ENCODE results near the gene CYBA.

Gene CYBA

GRCh38 chr16:88627531-88628411 is 23.1 kb downstream of the CYBA start:
- no peak for DNase-seq

DNA sequence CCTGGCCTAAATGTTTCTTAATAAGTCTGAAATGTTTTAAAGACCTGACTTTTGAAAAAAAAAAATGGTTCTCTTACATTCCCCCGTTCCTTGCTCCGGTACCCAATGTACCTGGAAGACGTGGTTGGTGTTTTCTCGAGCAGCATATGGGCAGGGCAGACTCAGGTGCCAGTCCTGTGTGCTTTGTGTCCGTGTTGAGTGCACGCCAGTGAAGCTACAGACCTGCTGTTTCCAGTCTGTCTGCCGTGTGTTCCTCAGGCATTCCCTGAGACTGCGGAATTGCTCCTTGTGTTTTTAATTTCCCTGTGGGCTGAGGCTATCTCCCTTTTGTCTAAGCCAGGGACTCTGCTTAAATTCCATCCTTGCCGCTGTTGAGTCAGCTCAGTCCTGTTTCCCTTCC is 24.2 kb downstream of the CYBA start:
- DNase-seq: no peak

DNA sequence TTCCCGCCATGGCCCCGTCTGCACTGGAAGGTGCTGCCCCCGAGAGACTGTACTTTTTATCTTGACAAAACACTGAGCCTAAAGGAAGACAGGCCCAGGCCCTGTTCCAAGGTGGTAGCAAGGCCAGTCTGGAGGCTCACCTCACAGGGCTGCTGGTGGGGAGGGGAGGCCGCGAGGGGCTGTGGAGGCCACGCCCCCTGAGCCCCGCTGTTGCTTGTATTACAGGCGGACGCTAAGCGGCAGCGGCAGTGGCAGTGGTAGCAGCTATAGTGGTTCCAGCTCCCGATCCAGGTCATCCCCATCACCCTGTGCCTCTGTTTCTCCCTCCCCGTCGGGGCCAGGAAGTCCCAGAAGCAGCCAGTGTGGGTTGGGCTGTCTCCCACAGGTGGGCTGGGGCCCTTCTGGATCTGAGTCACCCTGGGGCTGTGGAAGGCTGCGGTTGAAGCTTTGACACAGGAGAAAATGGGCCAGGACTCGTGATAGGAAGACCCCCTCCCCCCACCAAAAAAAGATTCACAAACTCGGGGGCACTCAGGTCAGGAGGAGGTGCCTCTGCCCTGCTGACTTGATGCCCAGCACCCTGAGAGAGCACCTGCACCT is 25.8 kb downstream of the CYBA start:
- DNase-seq: peak; percentile 22

- no peak for DNase-seq
Observed at GRCh38 chr16:88624481-88624880, 26.4 kb downstream of the CYBA start.

GRCh38 chr16:88623858-88624257 is 27.0 kb downstream of the CYBA start:
- DNase-seq: no peak

GRCh38 chr16:88622866-88623265 is 28.0 kb downstream of the CYBA start:
- DNase-seq: no peak

DNA sequence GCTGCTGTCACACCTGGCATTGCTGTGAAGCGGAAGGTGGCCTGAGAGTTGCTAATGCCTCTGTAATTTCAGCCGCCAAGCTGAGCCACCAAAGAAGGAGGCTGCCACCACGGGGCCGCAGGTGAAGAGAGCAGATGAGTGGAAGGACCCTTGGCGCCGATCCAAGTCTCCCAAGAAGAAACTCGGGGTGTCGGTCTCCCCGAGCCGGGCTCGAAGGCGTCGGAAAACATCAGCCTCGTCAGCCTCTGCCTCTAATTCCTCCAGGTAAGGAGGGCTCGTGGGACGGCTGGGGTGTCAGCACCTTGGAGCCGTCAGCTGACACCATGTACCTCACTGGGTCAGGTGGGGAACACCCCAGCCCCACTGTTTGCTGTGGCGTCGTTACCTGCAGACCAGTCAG is 28.7 kb downstream of the CYBA start:
- DNase-seq: no peak

DNA sequence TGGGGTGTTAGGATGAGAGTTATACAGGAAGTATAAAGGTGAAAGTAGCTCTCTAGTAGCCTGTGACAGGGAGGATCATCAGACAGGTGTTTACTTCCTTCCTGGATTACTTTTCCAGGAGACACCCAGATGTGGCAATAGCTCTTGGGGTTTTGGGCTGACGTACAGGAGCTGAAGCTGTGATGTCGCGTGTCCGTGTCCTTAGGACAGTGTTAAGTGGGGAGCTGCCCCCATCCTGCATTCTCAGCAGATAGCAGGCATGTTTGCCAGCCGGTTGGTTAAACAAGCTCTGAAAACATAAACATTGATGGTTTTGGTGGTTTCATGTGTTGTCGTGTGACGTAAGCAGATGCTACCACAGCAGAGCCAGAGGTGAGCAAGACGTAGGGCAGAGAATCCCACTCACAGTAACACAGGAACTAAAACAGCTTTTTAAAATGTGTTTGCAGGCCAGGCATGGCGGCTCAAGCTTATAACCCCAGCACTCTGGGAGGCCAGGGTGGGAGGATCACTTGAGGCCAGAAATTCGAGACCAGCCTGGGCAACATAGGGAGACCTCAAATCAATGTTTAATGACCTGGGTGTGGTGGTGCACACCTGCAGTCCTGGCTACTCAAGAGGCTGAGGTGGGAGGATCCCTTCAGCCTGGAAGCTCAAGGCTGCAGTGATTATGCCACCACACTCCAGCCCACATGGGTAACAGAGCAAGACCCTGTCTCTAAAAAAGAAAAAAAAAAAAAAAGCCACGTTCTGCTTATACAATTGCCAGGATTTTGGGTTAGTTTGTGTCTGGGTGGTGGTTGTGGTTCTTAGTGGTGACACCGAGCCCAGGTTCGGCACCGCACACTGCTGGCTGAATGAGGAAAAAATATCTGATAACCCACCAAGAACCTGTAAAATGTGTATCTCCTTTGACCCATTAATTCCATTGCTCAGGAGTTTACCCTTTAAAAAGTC is 30.7 kb downstream of the CYBA start:
- DNase-seq: peak; percentile 34

GRCh38 chr16:88618956-88619667 is 31.7 kb downstream of the CYBA start:
- no peak for DNase-seq

- no peak for DNase-seq
Observed at GRCh38 chr16:88618182-88618955, 32.5 kb downstream of the CYBA start.

GRCh38 chr16:88617268-88618031 is 33.4 kb downstream of the CYBA start:
- no peak for DNase-seq

DNA sequence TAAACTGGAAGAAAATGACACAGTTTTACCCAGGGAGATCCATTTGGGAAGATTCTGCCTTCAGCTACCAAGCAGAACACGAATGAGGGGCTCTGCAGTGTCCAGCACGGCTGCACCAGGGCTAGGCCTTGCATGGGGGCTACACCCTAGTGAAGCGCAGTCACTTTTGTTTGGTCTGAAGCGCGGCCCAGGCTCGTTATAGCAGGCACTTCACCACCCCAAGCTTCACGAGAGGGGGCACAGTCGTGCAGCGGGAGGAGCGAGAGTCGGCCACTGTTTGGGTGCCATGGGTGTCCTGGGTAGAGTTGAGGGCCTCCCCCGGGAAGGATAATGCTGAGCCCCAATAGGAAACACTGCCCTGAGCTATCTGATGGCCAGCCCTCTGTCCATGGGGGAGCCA is 34.1 kb downstream of the CYBA start:
- no peak for DNase-seq

DNA sequence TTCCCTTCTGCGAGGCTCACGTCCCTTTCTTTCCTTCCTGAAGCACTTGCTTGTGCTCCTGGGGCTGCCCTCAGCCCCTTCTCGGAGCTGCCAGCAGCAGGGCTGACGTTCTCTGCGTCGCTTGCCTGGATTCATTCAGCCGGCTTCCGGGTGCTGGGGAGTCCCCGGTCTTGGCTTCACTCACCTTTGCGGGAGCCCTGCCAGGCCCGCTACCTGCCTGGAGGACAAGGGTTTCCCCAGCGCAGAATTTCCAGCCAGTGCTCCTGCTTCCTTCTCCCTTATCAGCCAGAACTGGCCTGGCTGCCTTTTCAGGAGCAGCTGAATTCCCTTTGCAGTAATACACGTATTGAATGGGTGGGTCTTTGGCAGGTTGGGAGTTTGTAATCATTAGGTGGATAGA is 34.5 kb downstream of the CYBA start:
- no peak for DNase-seq

- DNase-seq: no peak
Observed at GRCh38 chr16:88614818-88615580, 35.9 kb downstream of the CYBA start.

GRCh38 chr16:88613911-88614817 is 36.7 kb downstream of the CYBA start:
- DNase-seq: no peak

GRCh38 chr16:88613293-88613692 is 37.6 kb downstream of the CYBA start:
- DNase-seq: no peak

DNA sequence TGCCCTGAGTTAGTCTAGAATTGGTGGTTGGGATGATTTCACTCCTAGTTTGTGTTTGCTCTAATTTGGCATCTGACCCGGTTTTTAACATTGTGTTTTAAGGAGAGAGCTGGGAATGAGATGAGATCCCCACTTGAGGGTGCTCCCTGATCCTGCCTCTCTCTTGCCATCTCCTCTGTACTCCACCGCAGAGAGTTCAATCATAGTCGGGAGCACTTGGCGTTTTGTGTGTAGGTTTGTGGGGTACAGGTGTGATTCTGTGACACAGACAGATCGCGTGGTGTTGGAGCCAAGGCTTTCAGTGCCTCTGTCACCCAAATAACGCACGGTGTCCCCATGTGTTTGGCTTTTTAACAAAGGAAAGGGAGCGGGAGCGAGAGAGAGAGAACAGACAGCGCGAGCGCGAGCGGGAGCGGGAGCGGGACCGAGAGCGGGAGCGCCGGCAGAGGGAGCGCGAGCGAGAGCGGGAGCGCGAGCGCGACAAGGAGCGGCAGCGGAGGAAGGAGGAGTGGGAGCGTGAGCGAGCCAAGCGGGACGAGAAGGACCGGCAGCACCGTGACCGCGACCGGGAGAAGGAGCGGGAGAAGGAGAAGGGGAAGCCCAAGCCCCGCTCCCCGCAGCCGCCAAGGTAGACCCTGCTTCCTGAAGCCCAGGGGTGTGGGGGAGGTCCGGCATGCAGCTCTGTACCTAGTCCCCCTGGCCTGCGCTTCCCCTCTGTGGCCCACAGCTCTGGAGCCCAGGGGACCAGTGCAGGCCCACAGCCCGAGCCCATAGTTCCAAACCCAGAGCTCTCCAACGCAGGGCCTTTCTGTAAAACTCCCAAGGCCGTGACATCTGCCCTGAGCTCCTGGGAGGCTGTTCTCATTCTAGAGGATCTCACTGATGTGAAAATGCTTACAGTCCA is 39.7 kb downstream of the CYBA start:
- no peak for DNase-seq

GRCh38 chr16:88610080-88610479 is 40.8 kb downstream of the CYBA start:
- DNase-seq: no peak

Data from stimulated activated CD4-positive, alpha-beta T cell treated with anti-CD3 and anti-CD28 coated beads, Interleukin-15, amount 100 ng/mL, for 24 hours (primary cell).